ENCODE measurements around the gene GNAS. TPM values are rescaled to one million over a fixed set of nuclear protein-coding genes. Genes with fewer than 3 reads are reported as not detected.

GNAS gene
- total and polyA plus RNA-seq, 9 of the 15 experiments (the other 6 are each of a cell fraction or from before 2014, with no cell fraction given): 128 to 648 (median 266) TPM

DNA sequence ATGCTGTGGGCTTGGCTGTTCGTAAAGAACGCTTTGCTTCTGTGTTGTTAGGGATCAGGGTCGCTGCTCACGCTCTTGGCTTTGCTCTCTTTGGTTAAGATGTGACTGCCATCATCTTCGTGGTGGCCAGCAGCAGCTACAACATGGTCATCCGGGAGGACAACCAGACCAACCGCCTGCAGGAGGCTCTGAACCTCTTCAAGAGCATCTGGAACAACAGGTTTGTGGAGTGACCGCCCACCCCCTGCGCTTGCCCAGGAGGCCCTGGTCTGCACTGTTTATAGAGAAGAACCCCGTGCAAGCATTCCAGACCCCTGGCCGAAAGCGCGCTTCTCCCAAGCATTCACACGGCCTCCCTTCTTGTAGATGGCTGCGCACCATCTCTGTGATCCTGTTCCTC, 57.1 kb downstream of the GNAS start (continued):
- TF ChIP-seq, protein P1, sequence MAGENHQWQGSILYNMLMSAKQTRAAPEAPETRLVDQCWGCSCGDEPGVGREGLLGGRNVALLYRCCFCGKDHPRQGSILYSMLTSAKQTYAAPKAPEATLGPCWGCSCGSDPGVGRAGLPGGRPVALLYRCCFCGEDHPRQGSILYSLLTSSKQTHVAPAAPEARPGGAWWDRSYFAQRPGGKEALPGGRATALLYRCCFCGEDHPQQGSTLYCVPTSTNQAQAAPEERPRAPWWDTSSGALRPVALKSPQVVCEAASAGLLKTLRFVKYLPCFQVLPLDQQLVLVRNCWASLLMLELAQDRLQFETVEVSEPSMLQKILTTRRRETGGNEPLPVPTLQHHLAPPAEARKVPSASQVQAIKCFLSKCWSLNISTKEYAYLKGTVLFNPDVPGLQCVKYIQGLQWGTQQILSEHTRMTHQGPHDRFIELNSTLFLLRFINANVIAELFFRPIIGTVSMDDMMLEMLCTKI (IDR thresholded peaks at IDR 0.05; ENCODE audit: partially characterized antibody): no peak
- TF ChIP-seq, protein P2, sequence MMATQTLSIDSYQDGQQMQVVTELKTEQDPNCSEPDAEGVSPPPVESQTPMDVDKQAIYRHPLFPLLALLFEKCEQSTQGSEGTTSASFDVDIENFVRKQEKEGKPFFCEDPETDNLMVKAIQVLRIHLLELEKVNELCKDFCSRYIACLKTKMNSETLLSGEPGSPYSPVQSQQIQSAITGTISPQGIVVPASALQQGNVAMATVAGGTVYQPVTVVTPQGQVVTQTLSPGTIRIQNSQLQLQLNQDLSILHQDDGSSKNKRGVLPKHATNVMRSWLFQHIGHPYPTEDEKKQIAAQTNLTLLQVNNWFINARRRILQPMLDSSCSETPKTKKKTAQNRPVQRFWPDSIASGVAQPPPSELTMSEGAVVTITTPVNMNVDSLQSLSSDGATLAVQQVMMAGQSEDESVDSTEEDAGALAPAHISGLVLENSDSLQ (IDR thresholded peaks at IDR 0.05): no peak
- TF ChIP-seq ZNF778 (CRISPR knock-in tag; IDR thresholded peaks at IDR 0.05): no peak

DNA sequence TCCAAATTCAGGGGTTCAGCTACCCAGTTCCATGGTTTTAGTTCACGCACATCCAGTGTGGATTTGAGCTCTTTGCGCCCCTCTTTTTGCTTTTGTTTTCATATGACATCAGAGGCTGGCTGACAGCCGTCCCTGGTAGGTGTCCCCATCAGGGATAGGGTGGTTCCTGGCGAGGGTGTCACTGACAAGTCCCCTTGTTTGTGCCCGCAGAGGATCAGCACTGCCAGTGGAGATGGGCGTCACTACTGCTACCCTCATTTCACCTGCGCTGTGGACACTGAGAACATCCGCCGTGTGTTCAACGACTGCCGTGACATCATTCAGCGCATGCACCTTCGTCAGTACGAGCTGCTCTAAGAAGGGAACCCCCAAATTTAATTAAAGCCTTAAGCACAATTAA, 58.0 kb downstream of the GNAS start:
- ChIA-PET CTCF (ENCODE audit: low intra/inter-chr PET ratio) (no interaction called here), POLR2A (interaction anchor here (1.4 to 2.0 kb wide), 2 partner anchors 10 to 11 kb away, joined by 3 to 5 read pairs; no protein-coding TSS in a partner anchor)
- intact Hi-C loops (cut with micrococcal nuclease): no loop called here
- H4K20me1 ChIP-seq (replicated peaks; ENCODE audit: control insufficient read depth, insufficient read depth, low read length): peaks cover 6% of the 10 kb centered on the region; the same call in 1 of the 2 replicates
- H3K79me2 ChIP-seq (ENCODE audit: control insufficient read depth, insufficient read depth, low read length): no peaks in the 10 kb centered on the region
- no peak overlapping the region for H3K4me3 ChIP-seq
- in situ Hi-C loops (cut with MboI): no loop called here
- H2AFZ ChIP-seq (ENCODE audit: low read depth, low read length): no peak overlapping the region
- no peaks in the 10 kb centered on the region; a peak in 1 of 5 replicates for H3K27me3 ChIP-seq (ENCODE audit: control insufficient read depth in 2 of 2, insufficient read depth in 2 of 2, low read length in 2 of 2)
- TF ChIP-seq ZNF311 (CRISPR knock-in tag; IDR thresholded peaks at IDR 0.05) (no peak), RCOR1 (IDR thresholded peaks at IDR 0.05; ENCODE audit: borderline replicate concordance in 1 of 2, low read depth in 2 of 2, low read length in 2 of 2) (no peak), EGR1 (conservative IDR thresholded peaks at IDR 0.05) (no peak), HNRNPL (IDR thresholded peaks at IDR 0.05; ENCODE audit: low read depth, low read length) (no peak)
- TF ChIP-seq, protein P3, sequence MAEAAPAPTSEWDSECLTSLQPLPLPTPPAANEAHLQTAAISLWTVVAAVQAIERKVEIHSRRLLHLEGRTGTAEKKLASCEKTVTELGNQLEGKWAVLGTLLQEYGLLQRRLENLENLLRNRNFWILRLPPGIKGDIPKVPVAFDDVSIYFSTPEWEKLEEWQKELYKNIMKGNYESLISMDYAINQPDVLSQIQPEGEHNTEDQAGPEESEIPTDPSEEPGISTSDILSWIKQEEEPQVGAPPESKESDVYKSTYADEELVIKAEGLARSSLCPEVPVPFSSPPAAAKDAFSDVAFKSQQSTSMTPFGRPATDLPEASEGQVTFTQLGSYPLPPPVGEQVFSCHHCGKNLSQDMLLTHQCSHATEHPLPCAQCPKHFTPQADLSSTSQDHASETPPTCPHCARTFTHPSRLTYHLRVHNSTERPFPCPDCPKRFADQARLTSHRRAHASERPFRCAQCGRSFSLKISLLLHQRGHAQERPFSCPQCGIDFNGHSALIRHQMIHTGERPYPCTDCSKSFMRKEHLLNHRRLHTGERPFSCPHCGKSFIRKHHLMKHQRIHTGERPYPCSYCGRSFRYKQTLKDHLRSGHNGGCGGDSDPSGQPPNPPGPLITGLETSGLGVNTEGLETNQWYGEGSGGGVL (CRISPR knock-in tag; IDR thresholded peaks at IDR 0.05): no peak
- no TSS peak for BruUV-seq (replicated peaks)
- ATAC-seq (no peak), DNase-seq (ENCODE audit: extremely low read depth in 1 of 4, low spot score in 3 of 4) (no peak), FAIRE-seq (no peak)
- no peak overlapping the region for H3K4me2 ChIP-seq (ENCODE audit: insufficient read depth, low read length)
- H3K27ac ChIP-seq (ENCODE audit: extremely low read depth, low read depth, low read length): no peak overlapping the region
- 91% methylated on average over 12 of the region's 14 CpGs for WGBS (ENCODE audit: insufficient coverage, low coverage, missing lambda C conversion rate)
- H3K9ac ChIP-seq (ENCODE audit: insufficient read depth in 1 of 2, low read depth in 2 of 2, low read length in 2 of 2): 0 out of 4 replicates have a peak overlapping the region, but pooled peaks of 1 of the 2 experiments have one; percentile 30
- no peaks in the 10 kb centered on the region for H3K9me3 ChIP-seq (replicated peaks; ENCODE audit: control insufficient read depth, insufficient read depth, low read depth, low read length)
- H3K9me1 ChIP-seq (ENCODE audit: control insufficient read depth, insufficient read depth, low read length): no peaks in the 10 kb centered on the region
- H3K36me3 ChIP-seq (ENCODE audit: control insufficient read depth, insufficient read depth, low read length): peaks cover 59% of the 10 kb centered on the region
- H3K4me1 ChIP-seq (replicated peaks in 1 of 2; ENCODE audit: control insufficient read depth in 2 of 2, insufficient read depth in 2 of 2, low read length in 2 of 2): peaks cover 5 to 19% of the 10 kb centered on the region in 2 experiments; a peak in 4 of 5 replicates
